BLaER1 (cell line): ENCODE data around the gene TTC7B.
"Not testable (repeated sequence)": the region's sequence is repeated elsewhere in the genome, so short reads cannot be mapped to it uniquely, and the experiment has no call there.

ENCODE experiments used
- H3K27ac ChIP-seq: shearing (Covaris generic); formaldehyde crosslinking; 2 replicates; pipeline ENCODE4 v1.8.1; 2022
- H3K27me3 ChIP-seq: shearing (Covaris generic); formaldehyde crosslinking; 2 replicates; pipeline ENCODE4 v1.8.1; 2022
- H3K36me3 ChIP-seq: shearing (Covaris generic); formaldehyde crosslinking; 2 replicates; pipeline ENCODE4 v1.8.1; 2022
- H3K4me1 ChIP-seq: shearing (Covaris generic); formaldehyde crosslinking; 2 replicates; pipeline ENCODE4 v1.8.1; 2022
- H3K4me2 ChIP-seq: shearing (Covaris generic); formaldehyde crosslinking; 2 replicates; pipeline ENCODE4 v1.8.1; 2022
- H3K4me3 ChIP-seq: shearing (Covaris generic); formaldehyde crosslinking; 2 replicates; pipeline ENCODE4 v1.8.1; 2022
- H3K9ac ChIP-seq: shearing (Covaris generic); formaldehyde crosslinking; 2 replicates; pipeline ENCODE4 v1.8.1; 2022
- H3K9me3 ChIP-seq: shearing (Covaris generic); formaldehyde crosslinking; 2 replicates; pipeline ENCODE4 v1.8.1; 2022
- H4K20me1 ChIP-seq: shearing (Covaris generic); formaldehyde crosslinking; 2 replicates; pipeline ENCODE4 v1.8.1; 2022
- Cebpa-rat ChIP-seq: shearing (Covaris generic); IDR thresholded peaks from 2 replicates; pipeline ENCODE4 v1.8.1; 2022

The TTC7B gene

GRCh38 chr14:90848944-90849731 is 32.9 kb upstream of the TTC7B start:
- Histone ChIP-seq H3K4me1 (no peaks in the 10 kb centered on the region), H3K36me3 (no peaks in the 10 kb centered on the region), H3K27ac (no peak overlapping the region), H3K9me3 (no peaks in the 10 kb centered on the region), H4K20me1 (no peaks in the 10 kb centered on the region), H3K9ac (no peak overlapping the region), H3K4me3 (no peak overlapping the region), H3K4me2 (no peak overlapping the region), H3K27me3 (no peaks in the 10 kb centered on the region)
- no peak for TF ChIP-seq Cebpa-rat

- Histone ChIP-seq H3K4me1 (peaks cover 13% of the 10 kb centered on the region), H3K4me2 (no peak overlapping the region), H3K9ac (no peak overlapping the region), H3K9me3 (no peaks in the 10 kb centered on the region), H4K20me1 (no peaks in the 10 kb centered on the region), H3K27me3 (no peaks in the 10 kb centered on the region), H3K27ac (no peak overlapping the region), H3K36me3 (no peaks in the 10 kb centered on the region), H3K4me3 (no peak overlapping the region)
- TF ChIP-seq Cebpa-rat: no peak
Observed at GRCh38 chr14:90846511-90846910, 30.3 kb upstream of the TTC7B start.

GRCh38 chr14:90844321-90844720 is 28.1 kb upstream of the TTC7B start:
- Histone ChIP-seq H3K27ac (no peak overlapping the region), H3K4me3 (no peak overlapping the region), H3K4me2 (no peak overlapping the region), H3K9me3 (no peaks in the 10 kb centered on the region), H3K27me3 (no peaks in the 10 kb centered on the region), H3K4me1 (peaks cover 13% of the 10 kb centered on the region), H3K36me3 (no peaks in the 10 kb centered on the region), H4K20me1 (no peaks in the 10 kb centered on the region), H3K9ac (no peak overlapping the region)
- TF ChIP-seq Cebpa-rat: no peak

- Histone ChIP-seq H3K9me3 (no peaks in the 10 kb centered on the region), H3K4me1 (peaks cover 13% of the 10 kb centered on the region), H3K36me3 (no peaks in the 10 kb centered on the region), H3K4me2 (peak overlapping the region; percentile 48), H3K9ac (no peak overlapping the region), H3K27ac (no peak overlapping the region), H3K4me3 (no peak overlapping the region), H3K27me3 (no peaks in the 10 kb centered on the region), H4K20me1 (no peaks in the 10 kb centered on the region)
- no peak for TF ChIP-seq Cebpa-rat
Observed at GRCh38 chr14:90842726-90843125, 26.5 kb upstream of the TTC7B start.

GRCh38 chr14:90840667-90841066 is 24.4 kb upstream of the TTC7B start:
- H3K4me1 ChIP-seq: peaks cover 27% of the 10 kb centered on the region
- H4K20me1 ChIP-seq, H3K4me2 ChIP-seq, H3K27me3 ChIP-seq, H3K27ac ChIP-seq, H3K9ac ChIP-seq, H3K4me3 ChIP-seq, H3K9me3 ChIP-seq, H3K36me3 ChIP-seq: not testable (repeated sequence)

GRCh38 chr14:90839889-90840266 is 23.6 kb upstream of the TTC7B start:
- H3K9me3 ChIP-seq: no peaks in the 10 kb centered on the region
- TF ChIP-seq Cebpa-rat: no peak
- no peaks in the 10 kb centered on the region for H3K36me3 ChIP-seq
- H4K20me1 ChIP-seq: no peaks in the 10 kb centered on the region
- peaks cover 28% of the 10 kb centered on the region for H3K4me1 ChIP-seq
- H3K4me2 ChIP-seq: no peak overlapping the region
- no peak overlapping the region for H3K4me3 ChIP-seq
- H3K9ac ChIP-seq: no peak overlapping the region
- H3K27ac ChIP-seq: no peak overlapping the region
- H3K27me3 ChIP-seq: no peaks in the 10 kb centered on the region

- Histone ChIP-seq H4K20me1 (no peaks in the 10 kb centered on the region), H3K4me1 (peaks cover 28% of the 10 kb centered on the region), H3K4me3 (no peak overlapping the region), H3K9ac (no peak overlapping the region), H3K4me2 (no peak overlapping the region), H3K9me3 (no peaks in the 10 kb centered on the region), H3K27me3 (no peaks in the 10 kb centered on the region), H3K36me3 (no peaks in the 10 kb centered on the region), H3K27ac (no peak overlapping the region)
- TF ChIP-seq Cebpa-rat: no peak
Observed at GRCh38 chr14:90839024-90839888, 23.0 kb upstream of the TTC7B start.

GRCh38 chr14:90838531-90838930 is 22.3 kb upstream of the TTC7B start:
- not testable (repeated sequence) for H3K36me3 ChIP-seq, H3K27me3 ChIP-seq, H3K27ac ChIP-seq, H3K9me3 ChIP-seq, H3K4me3 ChIP-seq, H4K20me1 ChIP-seq, H3K9ac ChIP-seq, H3K4me2 ChIP-seq
- H3K4me1 ChIP-seq: peaks cover 27% of the 10 kb centered on the region

GRCh38 chr14:90837355-90837754 is 21.1 kb upstream of the TTC7B start:
- H3K9ac ChIP-seq: no peak overlapping the region
- H3K9me3 ChIP-seq: no peaks in the 10 kb centered on the region
- peaks cover 22% of the 10 kb centered on the region for H3K4me1 ChIP-seq
- no peak overlapping the region for H3K4me2 ChIP-seq
- no peak overlapping the region for H3K4me3 ChIP-seq
- no peak overlapping the region for H3K27ac ChIP-seq
- no peaks in the 10 kb centered on the region for H3K27me3 ChIP-seq
- no peaks in the 10 kb centered on the region for H3K36me3 ChIP-seq
- TF ChIP-seq Cebpa-rat: no peak
- no peaks in the 10 kb centered on the region for H4K20me1 ChIP-seq

- Histone ChIP-seq H3K27ac (peak overlapping the region; percentile 41; the same call in 1 of the 2 replicates), H3K9ac (0 out of 2 replicates have a peak overlapping the region, but pooled peaks have one; percentile 34), H3K4me2 (peak overlapping the region; percentile 83), H3K4me3 (no peak overlapping the region), H3K36me3 (no peaks in the 10 kb centered on the region), H3K27me3 (no peaks in the 10 kb centered on the region), H3K4me1 (peaks cover 22% of the 10 kb centered on the region), H3K9me3 (no peaks in the 10 kb centered on the region), H4K20me1 (no peaks in the 10 kb centered on the region)
- TF ChIP-seq Cebpa-rat: no peak
Observed at GRCh38 chr14:90836692-90837063, 20.4 kb upstream of the TTC7B start.
